Activated T-helper 17 cell treated with anti-CD3 and anti-CD28 coated beads, Interleukin-2, amount 50 U/mL, for 72 hours (primary cell): ENCODE results near the gene TAF11. TPM values are rescaled to one million over a fixed set of nuclear protein-coding genes. Genes with fewer than 3 reads are reported as not detected.
A peak's percentile ranks its signal among the peaks of the same experiment; 100 is the strongest.
"Not testable (repeated sequence)": the region's sequence is repeated elsewhere in the genome, so short reads cannot be mapped to it uniquely, and the experiment has no call there.

Experiments used
- ATAC-seq: fragments of 150-1000 bp; cut with Tn5 transposase; replicated peaks from 2 replicates; pipeline ENCODE4 v1.10.0; 2021; ENCODE audit warnings: mild to moderate bottlenecking, moderate library complexity
- H3K27ac Mint-ChIP-seq: one replicate; pipeline ENCODE4 v1.8.0; 2022; ENCODE audit warnings: mixed read lengths
- H3K27me3 Mint-ChIP-seq: one replicate; pipeline ENCODE4 v1.8.0; 2022; ENCODE audit warnings: mixed read lengths
- H3K36me3 Mint-ChIP-seq: one replicate; pipeline ENCODE4 v1.8.0; 2022; ENCODE audit warnings: low read depth, mild to moderate bottlenecking, mixed read lengths
- H3K4me1 Mint-ChIP-seq: one replicate; pipeline ENCODE4 v1.8.0; 2022; ENCODE audit warnings: mixed read lengths
- H3K4me3 Mint-ChIP-seq: one replicate; pipeline ENCODE4 v1.8.0; 2022; ENCODE audit warnings: mild to moderate bottlenecking, mixed read lengths
- H3K9me3 Mint-ChIP-seq: one replicate; pipeline ENCODE4 v1.8.0; 2022; ENCODE audit warnings: mixed read lengths
- total RNA-seq, 2 donors: library from RNA; stranded (reverse); gene quantifications; one replicate each; pipeline ENCODE4 v1.2.3, GENCODE V29; 2022

Gene TAF11
- total RNA-seq, 2 donors from 2014 or later = 28.7 to 30.0 TPM

DNA sequence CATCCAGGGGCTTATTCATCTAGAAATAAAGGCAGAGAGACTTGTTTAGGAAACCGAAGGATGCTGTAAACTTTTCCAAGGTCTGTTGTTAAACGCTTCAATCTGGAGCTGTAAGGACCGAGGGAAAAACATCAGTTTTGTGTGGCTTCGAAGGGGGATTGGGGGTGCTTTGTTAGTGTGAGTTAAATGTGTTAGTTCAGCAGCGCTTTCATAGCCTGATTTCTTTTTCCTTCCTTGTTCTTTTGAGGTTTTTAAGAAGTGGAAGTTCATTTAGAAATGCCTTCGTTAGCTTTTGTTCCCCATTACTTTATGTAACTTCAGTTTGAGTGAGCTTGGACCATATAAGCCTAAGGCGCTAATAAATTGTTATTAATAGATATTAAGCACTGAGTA is 2.7 kb upstream of the TAF11 start:
- H3K4me1 Mint-ChIP-seq = peaks cover 9% of the 10 kb centered on the region
- no peaks in the 10 kb centered on the region for H3K27me3 Mint-ChIP-seq
- peak overlapping the region; percentile 100 for H3K4me3 Mint-ChIP-seq
- ATAC-seq = no peak
- H3K9me3 Mint-ChIP-seq = no peaks in the 10 kb centered on the region
- H3K27ac Mint-ChIP-seq = peak overlapping the region; percentile 81
- H3K36me3 Mint-ChIP-seq = peaks cover 13% of the 10 kb centered on the region

DNA sequence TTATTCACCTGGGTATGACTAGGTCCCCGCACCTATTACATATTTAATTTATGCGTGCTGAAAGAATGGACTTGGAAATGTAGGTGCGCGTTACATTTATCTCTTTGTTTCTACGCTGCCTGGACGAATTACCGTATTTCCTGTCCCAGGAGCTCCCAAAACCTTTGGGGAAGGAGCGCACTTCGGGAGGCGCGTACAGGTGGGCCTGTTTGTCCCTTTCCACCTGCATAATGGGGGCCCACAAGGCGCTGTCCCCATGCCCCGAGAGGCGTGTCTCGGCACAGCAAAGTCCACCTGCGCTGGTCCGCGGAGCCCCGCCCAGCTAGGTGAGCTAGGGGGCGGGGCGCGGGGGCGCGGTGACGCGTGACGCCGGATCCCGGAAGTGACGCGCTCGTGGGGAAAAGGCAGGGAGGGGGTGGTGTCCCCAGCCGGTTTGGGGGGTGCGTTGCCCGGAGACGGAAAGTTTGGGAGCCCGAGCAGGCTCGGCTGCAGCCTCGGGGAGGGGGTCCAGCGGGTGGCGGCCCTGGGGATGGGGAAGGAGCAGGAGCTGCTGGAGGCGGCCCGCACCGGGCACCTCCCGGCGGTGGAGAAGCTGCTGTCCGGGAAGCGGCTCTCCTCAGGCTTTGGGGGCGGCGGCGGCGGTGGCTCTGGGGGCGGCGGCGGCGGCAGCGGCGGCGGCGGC is 1.2 kb upstream of the TAF11 start, which contains the start of gene ANKS1A:
ANKS1A (plus strand) TSS at position 382 of the 682 bp plus-strand sequence; CDS start at position 530, 148 bp downstream.
- no peaks in the 10 kb centered on the region for H3K27me3 Mint-ChIP-seq
- peaks cover 12% of the 10 kb centered on the region for H3K4me1 Mint-ChIP-seq
- H3K36me3 Mint-ChIP-seq = peaks cover 28% of the 10 kb centered on the region
- H3K4me3 Mint-ChIP-seq = peak within 1 kb of the TSS; percentile 100
- H3K27ac Mint-ChIP-seq = peak within 1 kb of the TSS; percentile 100
- no peaks in the 10 kb centered on the region for H3K9me3 Mint-ChIP-seq
- peak; percentile 86 for ATAC-seq

DNA sequence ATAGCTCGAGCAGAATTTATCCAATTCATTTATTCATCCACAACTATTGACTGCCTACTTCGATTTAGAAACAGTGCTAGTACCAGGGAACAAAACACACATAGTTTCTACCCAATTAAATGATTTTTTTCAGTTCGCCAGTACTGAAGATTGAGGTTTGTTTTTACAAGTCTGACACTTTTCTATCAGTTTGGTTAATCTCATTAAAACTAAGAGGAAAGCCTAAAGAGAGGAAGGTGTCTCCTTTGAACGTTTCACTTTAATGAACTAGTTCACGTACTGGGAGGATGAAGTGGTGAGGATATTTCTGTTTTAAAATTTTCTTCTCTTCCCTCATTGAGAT is 643 bp upstream of the TAF11 start:
- Mint-ChIP-seq H3K27ac (peak overlapping the region; percentile 100), H3K27me3 (no peaks in the 10 kb centered on the region), H3K4me3 (peak overlapping the region; percentile 100), H3K36me3 (peaks cover 34% of the 10 kb centered on the region), H3K9me3 (no peaks in the 10 kb centered on the region), H3K4me1 (peaks cover 13% of the 10 kb centered on the region)
- ATAC-seq = no peak

DNA sequence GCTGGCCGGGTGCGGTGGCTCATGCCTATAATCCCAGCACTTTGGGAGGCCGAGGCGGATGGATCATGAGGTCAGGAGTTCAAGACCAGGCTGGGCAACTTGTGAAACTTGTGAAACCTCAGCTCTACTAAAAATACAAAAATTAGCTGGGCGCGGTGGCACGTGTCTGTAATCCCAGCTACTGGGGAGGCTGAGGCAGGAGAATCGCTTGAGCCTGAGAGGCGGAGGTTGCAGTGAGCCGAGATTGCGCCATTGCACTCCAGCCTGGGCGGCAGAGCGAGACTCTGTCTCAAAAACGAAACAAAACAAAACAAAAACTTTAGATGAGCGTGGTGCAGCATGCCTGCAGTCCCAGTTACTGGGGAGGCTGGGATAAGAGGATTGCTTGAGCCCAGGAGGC is 2.0 kb downstream of the TAF11 start:
- not testable (repeated sequence) for H3K9me3 Mint-ChIP-seq, H3K27ac Mint-ChIP-seq, H3K27me3 Mint-ChIP-seq, ATAC-seq
- peak overlapping the region; percentile 30 for H3K4me3 Mint-ChIP-seq
- peaks cover 58% of the 10 kb centered on the region for H3K36me3 Mint-ChIP-seq
- peaks cover 13% of the 10 kb centered on the region for H3K4me1 Mint-ChIP-seq

DNA sequence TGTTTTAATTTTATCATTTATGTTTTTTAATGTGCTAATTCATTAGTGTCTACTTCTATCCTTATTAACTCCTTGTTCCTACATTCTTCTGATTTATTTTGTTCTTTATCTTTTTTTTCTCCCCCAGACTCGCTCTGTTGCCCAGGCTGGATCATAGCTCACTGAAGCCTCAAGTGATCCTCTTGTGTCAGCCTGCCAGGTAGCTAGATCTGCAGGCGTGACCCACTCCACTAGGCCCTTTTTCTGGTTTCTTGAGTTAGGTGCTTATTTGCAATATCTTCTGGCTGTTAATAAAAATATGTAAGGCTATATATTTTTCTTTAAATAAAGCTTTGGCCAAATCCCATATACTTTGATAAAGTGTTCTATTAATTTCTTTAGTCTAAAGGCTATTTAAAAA is 2.8 kb downstream of the TAF11 start:
- Mint-ChIP-seq H3K36me3 (peaks cover 66% of the 10 kb centered on the region), H3K4me1 (peaks cover 9% of the 10 kb centered on the region), H3K9me3 (no peaks in the 10 kb centered on the region), H3K27me3 (no peaks in the 10 kb centered on the region), H3K27ac (no peak overlapping the region), H3K4me3 (peak overlapping the region; percentile 30)
- no peak for ATAC-seq

DNA sequence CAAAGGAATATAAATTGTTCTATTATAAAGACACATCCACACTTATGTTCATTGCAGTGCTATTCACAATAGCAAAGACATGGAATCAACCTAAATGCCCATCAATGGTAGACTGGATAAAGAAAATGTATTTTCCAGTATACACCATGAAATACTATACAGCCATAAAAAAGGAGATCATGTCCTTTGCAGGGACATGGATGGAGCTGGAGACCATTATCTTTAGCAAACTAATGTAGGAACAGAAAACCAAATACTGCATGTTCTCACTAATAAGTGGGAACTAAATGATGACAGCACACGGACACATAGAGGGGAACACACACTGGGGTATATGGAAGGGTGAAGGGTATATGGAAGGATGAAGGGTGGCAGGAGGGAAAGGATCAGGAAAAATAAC is 3.8 kb downstream of the TAF11 start:
- ATAC-seq, H3K9me3 Mint-ChIP-seq, H3K27ac Mint-ChIP-seq, H3K4me3 Mint-ChIP-seq, H3K27me3 Mint-ChIP-seq, H3K4me1 Mint-ChIP-seq: not testable (repeated sequence)
- peaks cover 76% of the 10 kb centered on the region for H3K36me3 Mint-ChIP-seq

DNA sequence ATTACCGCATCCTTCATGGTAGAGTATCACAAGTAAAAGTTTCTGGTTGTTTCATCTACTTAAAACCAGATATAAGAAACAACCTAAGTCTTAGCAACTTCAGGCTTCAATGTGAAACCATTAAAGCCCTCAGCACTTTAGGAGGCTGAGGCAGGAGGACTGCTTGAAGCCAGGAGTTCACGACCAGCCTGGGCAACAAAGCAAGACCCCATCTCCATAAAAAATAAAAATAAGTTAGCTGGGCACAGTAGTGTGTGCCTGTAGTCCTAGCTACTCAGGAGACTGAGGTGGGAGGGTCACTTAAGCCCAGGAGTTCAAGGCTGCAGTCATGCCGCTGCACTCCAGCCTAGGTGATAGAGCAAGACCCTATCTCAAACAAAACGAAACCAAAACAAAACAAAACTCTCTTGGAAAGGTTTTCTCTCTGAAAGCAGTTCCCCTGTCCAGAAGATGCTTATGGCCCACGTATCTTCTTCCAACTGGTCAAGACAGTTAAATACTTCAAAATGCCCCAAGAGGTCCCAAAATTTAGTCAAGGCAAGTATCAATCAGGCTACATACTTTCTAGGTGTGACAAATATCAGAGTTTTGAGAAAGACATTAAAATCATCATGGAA is 9.9 kb downstream of the TAF11 start:
- Mint-ChIP-seq H3K27ac (no peak overlapping the region), H3K9me3 (no peaks in the 10 kb centered on the region), H3K4me3 (no peak overlapping the region), H3K4me1 (no peaks in the 10 kb centered on the region), H3K27me3 (no peaks in the 10 kb centered on the region), H3K36me3 (peaks cover 87% of the 10 kb centered on the region)
- no peak for ATAC-seq

DNA sequence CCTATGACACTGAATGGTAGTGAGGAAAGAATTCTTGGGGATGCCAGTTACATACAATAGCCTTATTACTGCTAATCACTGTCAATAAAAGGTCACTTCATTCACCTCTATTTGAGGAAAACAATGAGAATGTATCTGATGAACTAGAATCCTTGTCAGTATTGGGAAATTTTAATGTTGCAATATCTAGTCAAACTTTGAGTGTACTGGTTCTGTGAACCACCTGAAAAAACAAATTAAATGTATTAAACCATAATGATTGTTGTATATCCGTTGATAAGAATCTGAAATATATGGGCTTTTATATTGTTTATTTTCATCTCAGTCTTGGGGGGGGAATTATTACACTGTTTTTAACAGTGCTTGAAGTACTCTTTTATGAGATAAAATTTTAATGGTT is 10.6 kb downstream of the TAF11 start:
- no peak for ATAC-seq
- no peaks in the 10 kb centered on the region for H3K27me3 Mint-ChIP-seq

DNA sequence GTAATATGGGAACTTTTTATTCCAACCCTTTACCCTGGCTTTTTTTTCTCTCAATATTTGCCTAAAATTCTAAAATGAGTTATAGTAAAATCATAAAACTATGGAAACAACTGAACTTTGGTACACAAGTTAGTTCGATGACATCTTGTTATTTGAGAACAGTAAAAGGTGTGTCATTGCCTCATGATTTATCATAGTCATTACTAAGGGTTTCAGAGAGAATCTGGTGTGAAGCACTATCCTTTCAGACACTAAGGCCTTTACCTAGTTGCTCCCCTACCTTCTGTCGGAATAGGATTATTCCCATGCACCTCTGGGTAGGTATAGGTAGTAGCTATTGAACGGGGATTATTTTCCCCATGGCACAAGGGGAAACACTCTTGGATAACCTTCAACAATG is 11.4 kb downstream of the TAF11 start:
- no peaks in the 10 kb centered on the region for H3K4me1 Mint-ChIP-seq
- H3K4me3 Mint-ChIP-seq = no peak overlapping the region
- peaks cover 87% of the 10 kb centered on the region for H3K36me3 Mint-ChIP-seq
- no peaks in the 10 kb centered on the region for H3K27me3 Mint-ChIP-seq
- H3K27ac Mint-ChIP-seq = no peak overlapping the region
- no peak for ATAC-seq
- no peaks in the 10 kb centered on the region for H3K9me3 Mint-ChIP-seq

More for the DNA sequence above, 10.6 kb downstream of the TAF11 start:
- H3K4me3 Mint-ChIP-seq = no peak overlapping the region
- no peak overlapping the region for H3K27ac Mint-ChIP-seq
- no peaks in the 10 kb centered on the region for H3K9me3 Mint-ChIP-seq
- H3K36me3 Mint-ChIP-seq = peaks cover 88% of the 10 kb centered on the region
- no peaks in the 10 kb centered on the region for H3K4me1 Mint-ChIP-seq

DNA sequence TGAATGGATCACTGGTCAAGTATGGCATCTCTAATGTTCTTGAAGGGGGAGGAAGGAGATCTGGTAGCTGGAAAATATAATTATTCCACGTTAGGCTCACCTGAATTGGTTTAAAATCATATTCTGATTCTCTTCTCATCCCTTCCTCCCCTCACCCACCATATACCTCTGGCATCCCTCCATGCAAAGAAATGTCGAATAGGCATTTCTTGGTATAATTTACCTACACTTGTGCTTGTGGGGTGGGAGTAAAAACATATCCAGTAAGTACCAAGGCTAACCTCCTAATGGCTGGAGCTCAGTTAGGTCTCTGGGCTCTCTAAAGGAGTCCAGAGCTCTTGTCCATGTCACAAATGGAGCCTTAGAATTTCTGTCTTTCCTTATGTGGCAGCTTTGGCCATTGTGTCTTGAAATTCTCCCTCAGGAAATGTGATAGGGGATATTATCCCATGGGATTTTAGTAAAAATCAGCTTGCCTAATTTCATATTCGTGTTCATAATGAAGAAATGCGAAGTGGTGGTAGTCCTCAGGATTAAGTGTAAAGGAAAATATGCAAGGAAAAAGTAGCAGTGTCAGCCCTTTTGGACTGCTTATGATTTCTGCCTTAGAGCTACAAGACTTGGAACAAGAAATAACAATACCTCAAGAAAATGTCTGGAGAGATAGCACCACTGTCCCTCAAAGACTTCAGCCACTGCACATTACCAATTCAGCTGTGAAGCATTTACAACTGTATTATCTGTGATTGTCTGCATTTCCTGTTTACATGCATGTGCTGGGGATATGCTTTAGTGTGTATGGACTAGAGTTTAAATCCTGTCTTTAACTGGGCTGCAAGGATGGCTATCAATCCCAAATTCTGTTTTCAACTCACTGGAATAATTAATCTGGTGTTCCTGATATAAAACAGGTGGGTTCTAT is 12.3 kb downstream of the TAF11 start:
- Mint-ChIP-seq H3K4me1 (no peaks in the 10 kb centered on the region), H3K9me3 (no peaks in the 10 kb centered on the region), H3K27me3 (no peaks in the 10 kb centered on the region), H3K4me3 (no peak overlapping the region), H3K36me3 (peaks cover 87% of the 10 kb centered on the region), H3K27ac (no peak overlapping the region)
- ATAC-seq = no peak

DNA sequence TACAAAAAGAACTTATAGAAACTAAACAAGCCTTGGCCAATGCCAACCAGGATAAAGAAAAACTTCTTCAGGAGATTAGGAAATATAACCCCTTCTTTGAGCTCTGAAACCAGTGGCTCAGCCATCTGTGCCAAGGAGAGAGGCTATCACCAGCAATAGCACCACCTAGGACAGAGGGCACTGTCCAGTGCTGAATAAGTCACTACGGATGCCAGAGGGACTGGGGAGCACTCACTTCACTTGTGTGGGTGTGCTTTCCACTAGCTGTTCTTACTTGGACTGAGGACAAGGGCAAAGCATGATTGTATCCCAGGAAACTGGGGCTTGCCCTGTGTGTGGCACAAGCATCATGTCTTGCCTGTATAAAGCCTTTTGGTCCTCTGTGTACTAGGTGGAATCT is 15.5 kb downstream of the TAF11 start:
- Mint-ChIP-seq H3K27me3 (no peaks in the 10 kb centered on the region), H3K27ac (no peak overlapping the region)
- no peak for ATAC-seq

DNA sequence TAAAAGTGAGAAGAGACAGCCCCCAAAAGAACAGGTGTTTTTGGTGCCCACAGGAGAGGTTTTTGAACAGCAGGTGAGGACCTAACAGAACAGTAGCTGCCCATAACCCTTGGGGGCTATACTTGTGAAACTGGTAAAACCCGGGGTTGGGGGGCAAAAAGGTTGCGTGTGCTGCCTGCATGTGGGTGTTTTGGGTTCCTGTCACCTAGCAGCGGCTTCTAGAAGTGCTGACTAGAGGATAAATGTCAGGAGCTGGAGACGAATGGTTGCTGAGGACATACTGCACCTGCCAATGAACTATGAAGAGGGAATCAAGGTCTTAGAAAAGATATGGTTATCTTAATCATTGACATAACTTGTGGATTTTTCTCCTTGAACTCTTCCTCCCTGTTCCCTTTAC is 16.0 kb downstream of the TAF11 start:
- ATAC-seq = no peak
- no peak overlapping the region for H3K27ac Mint-ChIP-seq

More for the DNA sequence above, 15.5 kb downstream of the TAF11 start:
- Mint-ChIP-seq H3K36me3 (peaks cover 81% of the 10 kb centered on the region), H3K4me1 (no peaks in the 10 kb centered on the region), H3K4me3 (no peak overlapping the region), H3K9me3 (no peaks in the 10 kb centered on the region)

DNA sequence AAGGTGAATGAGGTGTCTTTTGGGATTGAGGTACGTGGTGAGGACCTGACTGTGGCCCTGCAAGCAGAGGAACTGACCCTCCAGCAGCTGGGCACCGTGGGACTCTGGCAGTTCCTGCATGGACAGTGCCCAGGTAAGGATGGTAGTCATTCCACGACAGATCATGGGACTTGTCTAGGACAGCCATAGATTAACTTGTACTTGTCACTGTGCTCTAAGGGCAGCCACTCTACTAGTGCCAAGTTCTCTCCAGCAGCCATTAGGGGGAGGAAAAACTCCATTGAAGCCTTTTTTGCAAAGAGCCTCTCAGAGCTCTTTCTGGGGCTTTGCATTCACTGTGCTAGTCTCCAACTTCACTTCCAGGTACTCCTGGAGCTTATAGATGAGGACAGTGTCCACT is 20.4 kb downstream of the TAF11 start:
- peaks cover 89% of the 10 kb centered on the region for H3K36me3 Mint-ChIP-seq

More for the DNA sequence above, 16.0 kb downstream of the TAF11 start:
- Mint-ChIP-seq H3K36me3 (peaks cover 81% of the 10 kb centered on the region), H3K27me3 (no peaks in the 10 kb centered on the region), H3K9me3 (no peaks in the 10 kb centered on the region), H3K4me3 (no peak overlapping the region), H3K4me1 (no peaks in the 10 kb centered on the region)

DNA sequence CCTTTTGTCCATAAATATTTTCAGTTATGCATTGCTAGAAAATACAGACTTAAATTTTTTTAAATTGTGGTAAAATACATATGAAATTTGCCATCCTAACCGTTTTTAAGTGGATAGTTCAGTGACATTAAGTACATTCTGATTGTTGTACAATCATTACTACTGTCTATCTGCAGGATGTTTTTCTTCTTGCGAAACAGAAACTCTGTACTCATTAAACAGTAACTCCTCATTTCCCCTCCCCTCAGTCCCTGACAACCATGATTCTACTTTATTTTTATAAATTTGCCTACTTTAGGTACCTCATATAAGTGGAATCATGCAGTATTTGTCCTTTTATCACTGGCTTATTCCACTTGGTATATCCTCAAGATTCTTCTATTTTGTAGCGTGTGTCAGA is 21.3 kb downstream of the TAF11 start:
- no peaks in the 10 kb centered on the region for H3K4me1 Mint-ChIP-seq
- H3K4me3 Mint-ChIP-seq = no peak overlapping the region
- no peak overlapping the region for H3K27ac Mint-ChIP-seq
- no peaks in the 10 kb centered on the region for H3K9me3 Mint-ChIP-seq
- peaks cover 81% of the 10 kb centered on the region for H3K36me3 Mint-ChIP-seq
- ATAC-seq = no peak
- H3K27me3 Mint-ChIP-seq = no peaks in the 10 kb centered on the region

More for the DNA sequence above, 20.4 kb downstream of the TAF11 start:
- H3K9me3 Mint-ChIP-seq = no peaks in the 10 kb centered on the region
- H3K27me3 Mint-ChIP-seq = no peaks in the 10 kb centered on the region
- H3K27ac Mint-ChIP-seq = no peak overlapping the region
- no peak for ATAC-seq
- H3K4me1 Mint-ChIP-seq = no peaks in the 10 kb centered on the region
- no peak overlapping the region for H3K4me3 Mint-ChIP-seq
